Measurements from ENCODE around the gene CTIF. TPM values are rescaled to one million over a fixed set of nuclear protein-coding genes. Genes with fewer than 3 reads are reported as not detected.

The CTIF gene
- total RNA-seq, 2 donors from 2014 or later: 4.6 to 4.7 TPM

- H3K27ac Mint-ChIP-seq: no peak overlapping the region
- ATAC-seq (replicated peaks in 1 of 2): no peak
Observed at GRCh38 chr18:48788373-48788772, 249.5 kb downstream of the CTIF start.

GRCh38 chr18:48789259-48789812 lies 250.5 kb downstream of the CTIF start:
- ATAC-seq (replicated peaks in 1 of 2) (no peak), DNase-seq (no peak)
- H3K36me3 Mint-ChIP-seq (ENCODE audit: insufficient read depth in 2 of 2): peaks cover 0 to 4% of the 10 kb centered on the region in 2 donors
- H3K9me3 Mint-ChIP-seq: peaks cover 4 to 6% of the 10 kb centered on the region in 2 donors
- no peak overlapping the region for H3K27ac Mint-ChIP-seq
- H3K4me1 Mint-ChIP-seq (ENCODE audit: low read depth): peaks cover 13% of the 10 kb centered on the region
- H3K4me3 Mint-ChIP-seq: no peak overlapping the region
- no peaks in the 10 kb centered on the region for H3K27me3 Mint-ChIP-seq (ENCODE audit: low read depth)

More at GRCh38 chr18:48788373-48788772, 249.5 kb downstream of the CTIF start:
- Mint-ChIP-seq H3K9me3 (peaks cover 4 to 6% of the 10 kb centered on the region in 2 donors), H3K27me3 (ENCODE audit: low read depth) (no peaks in the 10 kb centered on the region), H3K36me3 (ENCODE audit: insufficient read depth in 2 of 2) (peaks cover 0 to 4% of the 10 kb centered on the region in 2 donors), H3K4me3 (no peak overlapping the region), H3K4me1 (ENCODE audit: low read depth) (peaks cover 18% of the 10 kb centered on the region)
- no peak for DNase-seq

- DNase-seq (no peak), ATAC-seq (replicated peaks in 1 of 2) (no peak)
- Mint-ChIP-seq H3K9me3 (peaks cover 4 to 6% of the 10 kb centered on the region in 2 donors), H3K36me3 (ENCODE audit: insufficient read depth in 2 of 2) (peaks cover 0 to 4% of the 10 kb centered on the region in 2 donors), H3K27ac (no peak overlapping the region), H3K4me1 (ENCODE audit: low read depth) (peaks cover 5% of the 10 kb centered on the region), H3K27me3 (ENCODE audit: low read depth) (no peaks in the 10 kb centered on the region), H3K4me3 (no peak overlapping the region)
Observed at GRCh38 chr18:48790226-48790863, 251.5 kb downstream of the CTIF start.

- DNase-seq (no peak), ATAC-seq (replicated peaks in 1 of 2) (no peak)
- H3K27ac Mint-ChIP-seq: no peak overlapping the region
- peaks cover 0 to 4% of the 10 kb centered on the region in 2 donors for H3K36me3 Mint-ChIP-seq (ENCODE audit: insufficient read depth in 2 of 2)
- H3K9me3 Mint-ChIP-seq: peaks cover 4 to 6% of the 10 kb centered on the region in 2 donors
- H3K4me3 Mint-ChIP-seq: no peak overlapping the region
- no peaks in the 10 kb centered on the region for H3K27me3 Mint-ChIP-seq (ENCODE audit: low read depth)
- peaks cover 5% of the 10 kb centered on the region for H3K4me1 Mint-ChIP-seq (ENCODE audit: low read depth)
Observed at GRCh38 chr18:48790869-48791635, 252.2 kb downstream of the CTIF start.

GRCh38 chr18:48791636-48792105 lies 252.8 kb downstream of the CTIF start:
- H3K36me3 Mint-ChIP-seq (ENCODE audit: insufficient read depth in 2 of 2): peaks cover 0 to 4% of the 10 kb centered on the region in 2 donors
- no peaks in the 10 kb centered on the region for H3K27me3 Mint-ChIP-seq (ENCODE audit: low read depth)
- peaks cover 4 to 6% of the 10 kb centered on the region in 2 donors for H3K9me3 Mint-ChIP-seq
- H3K4me1 Mint-ChIP-seq (ENCODE audit: low read depth): peaks cover 5% of the 10 kb centered on the region
- no peak for DNase-seq
- H3K4me3 Mint-ChIP-seq: no peak overlapping the region
- peak overlapping the region; percentile 20 for H3K27ac Mint-ChIP-seq
- ATAC-seq (replicated peaks in 1 of 2): no peak

- no peak for ATAC-seq (replicated peaks in 1 of 2)
- DNase-seq: no peak
- H3K4me1 Mint-ChIP-seq (ENCODE audit: low read depth): peaks cover 5% of the 10 kb centered on the region
- H3K4me3 Mint-ChIP-seq: no peak overlapping the region
- H3K36me3 Mint-ChIP-seq (ENCODE audit: insufficient read depth in 2 of 2): peaks cover 0 to 4% of the 10 kb centered on the region in 2 donors
- no peaks in the 10 kb centered on the region for H3K27me3 Mint-ChIP-seq (ENCODE audit: low read depth)
- H3K9me3 Mint-ChIP-seq: peaks cover 4 to 6% of the 10 kb centered on the region in 2 donors
- H3K27ac Mint-ChIP-seq: no peak overlapping the region
Observed at GRCh38 chr18:48792141-48792540, 253.3 kb downstream of the CTIF start.

GRCh38 chr18:48792611-48793380 lies 254.0 kb downstream of the CTIF start:
- H3K4me1 Mint-ChIP-seq (ENCODE audit: low read depth): peaks cover 5% of the 10 kb centered on the region

GRCh38 chr18:48794251-48794970 lies 255.6 kb downstream of the CTIF start:
- Mint-ChIP-seq H3K9me3 (peaks cover 4 to 5% of the 10 kb centered on the region in 2 donors), H3K27me3 (ENCODE audit: low read depth) (no peaks in the 10 kb centered on the region), H3K4me1 (ENCODE audit: low read depth) (peaks cover 5% of the 10 kb centered on the region), H3K4me3 (no peak overlapping the region), H3K36me3 (ENCODE audit: insufficient read depth in 2 of 2) (peaks cover 0 to 2% of the 10 kb centered on the region in 2 donors), H3K27ac (no peak overlapping the region)
- DNase-seq (no peak), ATAC-seq (replicated peaks in 1 of 2) (no peak)

More at GRCh38 chr18:48792611-48793380, 254.0 kb downstream of the CTIF start:
- Mint-ChIP-seq H3K36me3 (ENCODE audit: insufficient read depth in 2 of 2) (peaks cover 0 to 4% of the 10 kb centered on the region in 2 donors), H3K27me3 (ENCODE audit: low read depth) (no peaks in the 10 kb centered on the region), H3K27ac (no peak overlapping the region), H3K9me3 (peaks cover 4 to 6% of the 10 kb centered on the region in 2 donors), H3K4me3 (no peak overlapping the region)
- no peak for DNase-seq
- no peak for ATAC-seq (replicated peaks in 1 of 2)

GRCh38 chr18:48795696-48796095 lies 256.9 kb downstream of the CTIF start:
- Mint-ChIP-seq H3K4me3 (no peak overlapping the region), H3K9me3 (peaks cover 4% of the 10 kb centered on the region in 2 donors), H3K36me3 (ENCODE audit: insufficient read depth in 2 of 2) (no peaks in the 10 kb centered on the region), H3K4me1 (ENCODE audit: low read depth) (peaks cover 17% of the 10 kb centered on the region), H3K27ac (no peak overlapping the region), H3K27me3 (ENCODE audit: low read depth) (no peaks in the 10 kb centered on the region)
- ATAC-seq (replicated peaks in 1 of 2) (no peak), DNase-seq (no peak)

- ATAC-seq (replicated peaks in 1 of 2) (no peak), DNase-seq (no peak)
- Mint-ChIP-seq H3K9me3 (peaks cover 2 to 3% of the 10 kb centered on the region in 2 donors), H3K4me1 (ENCODE audit: low read depth) (peaks cover 24% of the 10 kb centered on the region), H3K4me3 (no peak overlapping the region), H3K27ac (no peak overlapping the region), H3K27me3 (ENCODE audit: low read depth) (no peaks in the 10 kb centered on the region), H3K36me3 (ENCODE audit: insufficient read depth in 2 of 2) (no peaks in the 10 kb centered on the region)
Observed at GRCh38 chr18:48796491-48797205, 257.8 kb downstream of the CTIF start.

GRCh38 chr18:48797841-48798255 lies 259.0 kb downstream of the CTIF start:
- Mint-ChIP-seq H3K27me3 (ENCODE audit: low read depth) (no peaks in the 10 kb centered on the region), H3K4me1 (ENCODE audit: low read depth) (peaks cover 34% of the 10 kb centered on the region), H3K36me3 (ENCODE audit: insufficient read depth in 2 of 2) (no peaks in the 10 kb centered on the region), H3K27ac (no peak overlapping the region), H3K4me3 (no peak overlapping the region), H3K9me3 (no peaks in the 10 kb centered on the region)
- DNase-seq (no peak), ATAC-seq (replicated peaks in 1 of 2) (no peak)
